Measurements from ENCODE around the gene MTA2.
"Not testable (repeated sequence)": the region's sequence is repeated elsewhere in the genome, so short reads cannot be mapped to it uniquely, and the experiment has no call there.

Gene MTA2

GRCh38 chr11:62592146-62592815, 9.4 kb downstream of the MTA2 start:
- DNase-seq, result no peak

DNA sequence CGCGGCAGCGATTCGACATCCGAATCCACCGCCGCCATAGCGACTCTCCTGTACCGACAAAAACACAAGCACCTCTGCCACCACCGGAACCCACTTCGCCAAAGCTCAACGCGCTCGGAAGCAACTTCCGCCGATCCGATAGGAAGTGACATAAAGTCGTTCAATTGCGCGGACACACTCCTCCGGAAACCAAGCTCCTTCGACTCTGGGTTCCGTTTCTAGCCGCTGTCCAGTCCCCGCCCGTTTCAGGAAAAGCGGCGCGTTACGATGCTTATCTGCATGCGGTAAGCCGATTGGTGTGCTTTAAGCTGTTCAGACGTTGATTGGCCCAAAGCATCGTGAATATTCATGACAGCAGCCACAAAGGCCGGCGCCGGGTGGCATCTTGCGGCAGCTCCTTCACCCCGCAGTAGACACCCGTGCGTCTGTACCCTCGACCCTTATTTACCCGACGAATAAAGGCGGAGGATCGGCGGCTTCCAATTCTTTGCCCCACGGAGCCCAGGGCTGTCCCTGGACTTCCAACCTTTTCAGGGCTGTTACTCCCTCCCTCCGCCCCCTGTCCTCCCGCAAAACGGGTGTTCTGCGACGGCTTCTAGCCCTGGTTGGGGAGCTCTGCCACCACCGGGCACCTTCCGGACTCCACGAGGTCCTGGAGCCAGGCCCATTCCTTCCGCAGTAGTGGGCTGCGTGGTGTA, 10.1 kb downstream of the MTA2 start, which contains the start of gene TUT1:
Gene TUT1 (minus strand): TSS at position 76 of the 698 bp plus-strand sequence. CDS start 38 bp downstream, at position 38.
- peak; percentile 97 for DNase-seq

- DNase-seq, result peak; percentile 40
Observed at GRCh38 chr11:62588966-62589637, 12.6 kb downstream of the MTA2 start.

GRCh38 chr11:62585356-62585755, 16.3 kb downstream of the MTA2 start:
- not testable (repeated sequence) for DNase-seq

- not testable (repeated sequence) for DNase-seq
Observed at GRCh38 chr11:62581735-62582134, 19.9 kb downstream of the MTA2 start.

GRCh38 chr11:62580959-62581715, 20.5 kb downstream of the MTA2 start:
- DNase-seq, result no peak

GRCh38 chr11:62579252-62579651, 22.4 kb downstream of the MTA2 start:
- DNase-seq, result no peak

DNA sequence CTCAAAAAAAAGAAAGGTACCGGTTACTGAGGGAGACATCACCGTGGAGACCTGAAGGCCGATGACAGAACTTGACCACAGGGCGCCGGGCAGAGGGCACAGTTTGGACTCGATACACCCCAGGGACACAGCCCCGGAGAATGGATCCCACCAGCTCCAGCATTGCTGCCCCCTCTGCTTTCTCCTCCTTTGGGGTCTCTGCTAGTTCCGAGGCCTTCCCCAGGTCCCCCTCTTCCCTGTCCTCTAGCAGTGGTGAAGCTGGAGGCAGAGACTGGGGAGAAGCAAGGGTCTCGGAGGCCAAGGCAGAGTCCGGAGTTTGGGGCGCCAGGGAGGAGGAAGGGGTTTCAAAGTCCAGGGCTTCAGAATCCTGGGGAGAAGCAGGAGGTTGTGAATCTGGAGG, 23.1 kb downstream of the MTA2 start:
- DNase-seq, result no peak

- DNase-seq, result no peak
Observed at GRCh38 chr11:62577046-62577714, 24.5 kb downstream of the MTA2 start.

- DNase-seq, result no peak
Observed at GRCh38 chr11:62575837-62576236, 25.8 kb downstream of the MTA2 start.

GRCh38 chr11:62575156-62575555, 26.5 kb downstream of the MTA2 start:
- DNase-seq, result no peak

DNA sequence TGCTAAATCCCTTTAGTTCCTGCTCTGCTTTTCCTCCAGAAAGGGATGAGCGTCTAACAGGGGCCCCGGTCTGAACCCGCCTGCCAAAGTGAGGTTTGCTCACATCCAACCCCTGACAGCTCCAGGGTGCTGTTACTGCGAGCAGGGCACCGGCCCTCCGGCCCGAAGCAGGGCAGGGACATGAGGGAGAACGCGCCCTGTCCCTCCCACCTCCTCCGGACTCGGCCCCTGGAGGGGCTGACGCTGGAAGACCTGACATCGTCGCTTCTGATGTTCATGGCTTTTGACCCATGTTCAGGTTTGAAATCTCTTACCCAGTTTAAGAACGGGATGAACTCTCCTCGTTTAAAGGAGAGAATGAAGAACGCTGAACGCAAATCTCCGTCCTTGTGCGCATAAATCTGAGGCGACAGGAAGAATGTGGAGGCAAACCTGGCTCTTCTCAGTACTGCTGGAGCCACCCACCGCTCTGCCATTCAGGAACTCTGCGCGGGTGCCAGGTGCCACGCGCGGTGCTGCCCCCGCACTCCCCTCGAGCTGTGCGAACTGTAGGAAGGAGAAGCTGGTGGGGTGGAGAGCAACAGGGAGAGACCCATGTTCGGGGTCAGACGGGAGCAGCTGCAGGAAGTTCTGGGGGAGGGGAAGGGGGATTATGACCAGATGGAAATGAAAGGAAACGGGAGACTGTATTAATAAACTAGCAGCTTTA, 27.1 kb downstream of the MTA2 start:
- DNase-seq, result no peak

- peak; percentile 98 for DNase-seq
Observed at GRCh38 chr11:62573592-62574362, 27.9 kb downstream of the MTA2 start, which contains the start of gene EEF1G. TSS of gene EEF1G (minus strand) at chr11:62573891. CDS start at chr11:62573842, 49 bp downstream.

DNA sequence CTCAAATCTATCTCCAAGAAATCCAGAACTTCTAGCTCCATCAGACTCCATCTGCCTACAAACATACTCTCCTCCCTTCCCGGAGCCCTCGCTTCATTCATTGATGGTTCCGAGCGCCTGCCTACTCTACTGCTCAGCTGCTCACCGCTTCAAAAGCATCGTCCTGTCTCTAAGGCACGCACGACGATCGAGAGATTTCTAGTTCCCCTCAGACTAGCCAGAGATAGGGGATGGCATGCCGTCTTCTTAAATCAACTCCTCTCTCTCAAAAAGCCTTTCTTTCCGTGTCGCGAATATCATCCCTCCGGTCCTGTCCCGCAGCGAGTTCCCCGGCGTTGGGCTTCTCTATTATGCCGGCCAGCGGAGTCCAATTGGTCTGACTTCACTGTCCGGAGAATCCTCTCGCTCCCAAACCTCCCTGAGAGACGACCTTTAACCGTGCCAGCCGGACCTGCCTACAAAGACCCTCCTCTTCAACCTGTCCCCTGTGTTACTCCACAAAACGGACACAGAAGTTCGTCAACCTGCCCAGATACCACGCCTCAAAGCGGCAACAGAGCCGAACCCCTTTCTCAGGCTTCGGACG, 28.6 kb downstream of the MTA2 start:
- peak; percentile 36 for DNase-seq

- no peak for DNase-seq
Observed at GRCh38 chr11:62572431-62572830, 29.2 kb downstream of the MTA2 start.

GRCh38 chr11:62571493-62571892, 30.2 kb downstream of the MTA2 start:
- DNase-seq, result not testable (repeated sequence)

DNA sequence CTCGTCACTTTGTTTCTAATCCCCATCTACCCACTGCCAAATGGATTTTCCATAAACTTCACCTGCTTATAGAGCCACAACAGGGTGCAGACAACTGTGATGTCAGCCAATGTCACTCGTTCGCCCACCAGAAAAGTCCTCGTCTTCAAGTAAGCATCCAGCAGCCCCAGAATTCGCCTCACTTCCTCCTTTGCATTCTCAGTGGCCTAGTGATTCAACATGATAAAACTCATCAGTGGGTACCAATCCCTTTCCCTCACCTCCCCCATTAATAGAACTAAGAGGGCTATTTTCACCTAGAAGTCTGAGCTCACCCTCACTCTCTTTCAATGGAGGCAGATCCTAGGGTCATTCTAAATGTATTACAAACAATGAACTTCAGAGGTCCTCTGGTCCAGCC, 30.8 kb downstream of the MTA2 start:
- not testable (repeated sequence) for DNase-seq

GRCh38 chr11:62569611-62570010, 32.1 kb downstream of the MTA2 start:
- no peak for DNase-seq

DNA sequence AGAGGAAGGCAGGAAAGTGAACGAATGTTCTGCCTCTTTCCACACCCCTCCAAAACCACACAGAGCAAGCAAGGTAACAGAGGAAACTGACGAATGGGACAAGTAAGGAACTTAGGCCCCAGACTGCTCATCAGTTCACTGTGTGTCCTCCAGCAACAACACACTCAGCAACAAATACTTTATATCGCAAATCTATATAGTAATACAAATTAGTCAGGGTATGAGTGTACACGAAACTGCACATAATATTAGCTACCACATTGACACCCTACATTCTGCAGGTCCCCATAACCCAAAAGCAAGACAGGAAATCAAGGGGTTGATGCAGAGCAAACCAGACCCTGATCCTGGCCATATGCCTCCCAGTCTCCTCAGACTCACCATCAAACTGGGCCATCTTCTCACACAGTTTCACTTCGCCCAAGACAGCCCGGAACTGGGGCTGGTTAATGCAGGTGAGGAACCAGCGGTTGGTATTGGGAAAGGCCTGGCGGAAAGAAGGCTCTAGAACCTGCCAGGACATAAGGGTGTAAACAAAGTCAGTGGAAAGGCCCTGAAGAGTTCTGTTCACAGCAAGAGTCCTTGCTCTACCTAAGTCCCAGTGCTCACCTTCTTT, 34.5 kb downstream of the MTA2 start:
- DNase-seq, result no peak

- no peak for DNase-seq
Observed at GRCh38 chr11:62566247-62566646, 35.4 kb downstream of the MTA2 start.

Data from stimulated activated CD4-positive, alpha-beta T cell treated with anti-CD3 and anti-CD28 coated beads, Interleukin-4, amount 100 ng/mL, for 24 hours (primary cell).